K562 (cell line): Measurements from ENCODE around the gene LMOD1. TPM values are rescaled to one million over a fixed set of nuclear protein-coding genes. Genes with fewer than 3 reads are reported as not detected.

Experiments
- E4F1 ChIP-seq: fragments of 250-450 bp; sonication (Bioruptor Pico); IDR thresholded peaks from 2 replicates; pipeline ENCODE4 v1.5.0; 2021; ENCODE audit warnings: mild to moderate bottlenecking, borderline replicate concordance
- GATAD2B ChIP-seq: fragments of 450-650 bp; IDR thresholded peaks from 2 replicates; pipeline ENCODE4 v1.6.1; 2017; ENCODE audit warnings: mild to moderate bottlenecking, borderline replicate concordance
- ID3 ChIP-seq, 2 experiments: fragments of 250-450 bp in 1 of 2; fragments of 450-650 bp in 1 of 2; sonication (Bioruptor Pico) in 1 of 2; IDR thresholded peaks; 2 replicates each; pipeline versions ENCODE4 v1.6.1 to v1.8.0; 2016 to 2021; ENCODE audit warnings: mild to moderate bottlenecking in 2 of 2, moderate library complexity in 2 of 2, missing compliant biosample characterization in 1 of 2, missing genetic modification characterization in 1 of 2
- IFI16 ChIP-seq: fragments of 250-450 bp; sonication (Bioruptor Pico); IDR thresholded peaks from 2 replicates; pipeline ENCODE4 v2.1.2; 2022; ENCODE audit warnings: mild to moderate bottlenecking, inconsistent platforms
- TAF9B ChIP-seq: fragments of 450-650 bp; IDR thresholded peaks from 2 replicates; pipeline ENCODE4 v1.6.1; 2018; ENCODE audit warnings: mild to moderate bottlenecking; ENCODE audit not compliant: partially characterized antibody
- polyA plus RNA-seq, 8 experiments: library from polyadenylated mRNA; depleted of rRNA in 4 of 8; stranded (reverse) in 5 of 8; unstranded in 3 of 8; fragments of >200 nt; fragmentation: Nextera tagmentation in 2 of 8; fragmentation: Illumina TruSeq in 1 of 8; extraction: Ambion mirVana in 2 of 8; extraction: Trizol in 1 of 8; gene quantifications; 2 replicates each; pipeline versions ENCODE4 v1.2.1 to v1.2.3, GENCODE V29; 2011 to 2014; ENCODE audit warnings: inconsistent platforms in 1 of 8, missing spikeins in 1 of 8
- total RNA-seq, 7 experiments: library from RNA; depleted of rRNA in 6 of 7; stranded (reverse); fragments of >200 nt in 6 of 7; fragmentation: Illumina TruSeq in 2 of 7; extraction: Trizol in 2 of 7; gene quantifications; 2 replicates each; pipeline versions ENCODE4 v1.2.1 to v1.2.3, GENCODE V29; 2011 to 2021; ENCODE audit warnings: low replicate concordance in 1 of 7

LMOD1 gene
- total and polyA plus RNA-seq, 9 of the 15 experiments (the other 6 are each of a cell fraction or from before 2014, with no cell fraction given), result 0.03 to 0.54 (median 0.38) TPM; not detected in 1

- no peak for TF ChIP-seq E4F1
- TF ChIP-seq GATAD2B, result peak; percentile 82; the same call in 1 of the 2 replicates
- TF ChIP-seq IFI16 (CRISPR knock-in tag), result no peak
- no peak for TF ChIP-seq ID3 (CRISPR knock-in tag; IDR thresholded peaks at IDR 0.05)
- peak; percentile 56; the same call in 1 of the 2 replicates for TF ChIP-seq ID3 (tag; IDR thresholded peaks at IDR 0.05)
- no peak for TF ChIP-seq TAF9B
These were observed 36.5 kb upstream of the LMOD1 start, which contains the start of gene RNPEP (continued) for GRCh38 chr1:201982623-201983379.
